Uterus (tissue), 4 donors: Measurements from ENCODE around the gene BUB1B. TPM values are rescaled to one million over a fixed set of nuclear protein-coding genes. Genes with fewer than 3 reads are reported as not detected.

Source experiments
- DNase-seq, 2 donors: peaks; one replicate each; pipeline ENCODE4 v3.0.0-alpha.2; 2019 to 2020
- H3K27ac ChIP-seq, 2 donors: fragments of 200-600 bp; sonication (generic); 1 replicate in 1 of 2; 2 replicates in 1 of 2; pipeline ENCODE4 v1.5.1; 2016 to 2018
- H3K27me3 ChIP-seq, 2 donors: fragments of 200-600 bp; sonication (generic); one replicate each; pipeline ENCODE4 v1.5.1; 2018 to 2019; ENCODE audit warnings: control low read depth in 1 of 2
- H3K36me3 ChIP-seq, 2 donors: fragments of 200-600 bp; sonication (generic); one replicate each; pipeline ENCODE4 v1.5.1; 2019; ENCODE audit warnings: control low read depth in 1 of 2
- H3K4me1 ChIP-seq, 2 donors: fragments of 200-600 bp; sonication (generic); one replicate each; pipeline ENCODE4 v1.5.1; 2018 to 2019; ENCODE audit warnings: control low read depth in 1 of 2
- H3K4me3 ChIP-seq, 2 donors: fragments of 200-600 bp; sonication (generic); 1 replicate in 1 of 2; 2 replicates in 1 of 2; pipeline ENCODE4 v1.5.1; 2018 to 2019; ENCODE audit warnings: mild to moderate bottlenecking in 1 of 2
- H3K9me3 ChIP-seq, 2 donors: fragments of 200-600 bp; sonication (generic); one replicate each; pipeline ENCODE4 v1.5.1; 2019; ENCODE audit warnings: control low read depth in 1 of 2
- CTCF ChIP-seq, 4 experiments: fragments of 200-600 bp in 2 of 4; fragments of 450-650 bp in 2 of 4; sonication (generic) in 2 of 4; IDR thresholded peaks; one replicate each; pipeline ENCODE4 v1.5.1; 2016 to 2019; ENCODE audit warnings: antibody characterized with exemption in 4 of 4, mild to moderate bottlenecking in 2 of 4, moderate library complexity in 1 of 4
- POLR2A ChIP-seq, 2 donors: fragments of 450-650 bp; IDR thresholded peaks; one replicate each; pipeline ENCODE4 v1.6.1; 2016; ENCODE audit warnings: antibody characterized with exemption in 2 of 2, mild to moderate bottlenecking in 1 of 2, moderate library complexity in 1 of 2
- intact Hi-C: fragments of 100-400 bp; cut with DNase I; formaldehyde crosslinking; loops from one replicate; pipeline ENCODE4 v1.15.1; 2023; ENCODE audit warnings: low total_unique reads
- total RNA-seq, 4 donors: library from RNA; depleted of rRNA in 3 of 4; stranded (reverse); fragments of >200 nt in 3 of 4; gene quantifications; one replicate each; pipeline versions ENCODE4 v1.1.0 to v1.2.4, GENCODE V29; 2014 to 2023
- donor health status: DM: yes; HTN: yes; CAD: no.

Gene BUB1B
- total RNA-seq, 4 donors from 2014 or later: under 0.01 to 31.5 TPM; not detected in 2

- intact Hi-C loops: no loop called here
- TF ChIP-seq POLR2A (IDR thresholded peaks at IDR 0.05) (no peak), CTCF (IDR thresholded peaks at IDR 0.05) (no peak)
- DNase-seq: no peak
- Histone ChIP-seq H3K9me3 (no peaks in the 10 kb centered on the region), H3K4me1 (no peaks in the 10 kb centered on the region), H3K36me3 (no peaks in the 10 kb centered on the region), H3K27me3 (no peaks in the 10 kb centered on the region), H3K27ac (no peak overlapping the region), H3K4me3 (no peak overlapping the region)
Measured at GRCh38 chr15:40182358-40183029, 21.6 kb downstream of the BUB1B start.

- intact Hi-C loops: no loop called here
- no peaks in the 10 kb centered on the region for H3K27me3 ChIP-seq
- no peak for DNase-seq
- no peak overlapping the region for H3K4me3 ChIP-seq
- TF ChIP-seq CTCF (IDR thresholded peaks at IDR 0.05) (no peak), POLR2A (IDR thresholded peaks at IDR 0.05) (no peak)
- no peaks in the 10 kb centered on the region for H3K36me3 ChIP-seq
- H3K4me1 ChIP-seq: no peaks in the 10 kb centered on the region
- no peak overlapping the region for H3K27ac ChIP-seq
- no peaks in the 10 kb centered on the region for H3K9me3 ChIP-seq
Measured at GRCh38 chr15:40183636-40184463, 23.0 kb downstream of the BUB1B start.

GRCh38 chr15:40190591-40190990 is 29.7 kb downstream of the BUB1B start:
- TF ChIP-seq POLR2A (IDR thresholded peaks at IDR 0.05) (no peak), CTCF (IDR thresholded peaks at IDR 0.05) (no peak)
- H3K36me3 ChIP-seq: no peaks in the 10 kb centered on the region
- DNase-seq: no peak
- no peaks in the 10 kb centered on the region for H3K9me3 ChIP-seq
- no peaks in the 10 kb centered on the region for H3K27me3 ChIP-seq
- no peak overlapping the region for H3K27ac ChIP-seq
- intact Hi-C loops: no loop called here
- H3K4me1 ChIP-seq: no peaks in the 10 kb centered on the region
- no peak overlapping the region for H3K4me3 ChIP-seq

GRCh38 chr15:40192942-40193341 is 32.1 kb downstream of the BUB1B start:
- DNase-seq: no peak
- Histone ChIP-seq H3K36me3 (no peaks in the 10 kb centered on the region), H3K27ac (no peak overlapping the region), H3K27me3 (no peaks in the 10 kb centered on the region), H3K9me3 (no peaks in the 10 kb centered on the region), H3K4me3 (no peak overlapping the region), H3K4me1 (no peaks in the 10 kb centered on the region)
- intact Hi-C loops: no loop called here
- TF ChIP-seq POLR2A (IDR thresholded peaks at IDR 0.05) (no peak), CTCF (IDR thresholded peaks at IDR 0.05) (no peak)

- intact Hi-C loops: no loop called here
- Histone ChIP-seq H3K27ac (no peak overlapping the region), H3K9me3 (no peaks in the 10 kb centered on the region), H3K4me1 (no peaks in the 10 kb centered on the region), H3K36me3 (no peaks in the 10 kb centered on the region), H3K27me3 (no peaks in the 10 kb centered on the region), H3K4me3 (no peak overlapping the region)
- TF ChIP-seq CTCF (IDR thresholded peaks at IDR 0.05): no peak
- no peak for TF ChIP-seq POLR2A (IDR thresholded peaks at IDR 0.05)
- DNase-seq: no peak
Measured at GRCh38 chr15:40197434-40197833, 36.6 kb downstream of the BUB1B start.
